ENCODE measurements around the gene DIP2A.

- TF ChIP-seq STAT1 (IDR thresholded peaks at IDR 0.05; ENCODE audit: unreplicated experiment): no peak
- TF ChIP-seq CTCF (conservative IDR thresholded peaks at IDR 0.05; ENCODE audit: low read depth in 2 of 2): no peak
- TF ChIP-seq CREB1 (CRISPR knock-in tag; IDR thresholded peaks at IDR 0.05; ENCODE audit: low read depth): no peak
- TF ChIP-seq POLR2AphosphoS5 (IDR thresholded peaks at IDR 0.05; ENCODE audit: low read depth): no peak
Measured at GRCh38 chr21:46457801-46458314, 833 bp upstream of the DIP2A start.

All from GM23338 (cell line).